Stimulated activated naive CD4-positive, alpha-beta T cell treated with Interleukin-2 at 50 U/mL for 16 hours (primary cell): ENCODE results near the gene AATK.

Experiments
- DNase-seq: peaks from one replicate; lab custom pipeline; 2025; lab: John Stamatoyannopoulos, UW

Gene AATK, protein sequence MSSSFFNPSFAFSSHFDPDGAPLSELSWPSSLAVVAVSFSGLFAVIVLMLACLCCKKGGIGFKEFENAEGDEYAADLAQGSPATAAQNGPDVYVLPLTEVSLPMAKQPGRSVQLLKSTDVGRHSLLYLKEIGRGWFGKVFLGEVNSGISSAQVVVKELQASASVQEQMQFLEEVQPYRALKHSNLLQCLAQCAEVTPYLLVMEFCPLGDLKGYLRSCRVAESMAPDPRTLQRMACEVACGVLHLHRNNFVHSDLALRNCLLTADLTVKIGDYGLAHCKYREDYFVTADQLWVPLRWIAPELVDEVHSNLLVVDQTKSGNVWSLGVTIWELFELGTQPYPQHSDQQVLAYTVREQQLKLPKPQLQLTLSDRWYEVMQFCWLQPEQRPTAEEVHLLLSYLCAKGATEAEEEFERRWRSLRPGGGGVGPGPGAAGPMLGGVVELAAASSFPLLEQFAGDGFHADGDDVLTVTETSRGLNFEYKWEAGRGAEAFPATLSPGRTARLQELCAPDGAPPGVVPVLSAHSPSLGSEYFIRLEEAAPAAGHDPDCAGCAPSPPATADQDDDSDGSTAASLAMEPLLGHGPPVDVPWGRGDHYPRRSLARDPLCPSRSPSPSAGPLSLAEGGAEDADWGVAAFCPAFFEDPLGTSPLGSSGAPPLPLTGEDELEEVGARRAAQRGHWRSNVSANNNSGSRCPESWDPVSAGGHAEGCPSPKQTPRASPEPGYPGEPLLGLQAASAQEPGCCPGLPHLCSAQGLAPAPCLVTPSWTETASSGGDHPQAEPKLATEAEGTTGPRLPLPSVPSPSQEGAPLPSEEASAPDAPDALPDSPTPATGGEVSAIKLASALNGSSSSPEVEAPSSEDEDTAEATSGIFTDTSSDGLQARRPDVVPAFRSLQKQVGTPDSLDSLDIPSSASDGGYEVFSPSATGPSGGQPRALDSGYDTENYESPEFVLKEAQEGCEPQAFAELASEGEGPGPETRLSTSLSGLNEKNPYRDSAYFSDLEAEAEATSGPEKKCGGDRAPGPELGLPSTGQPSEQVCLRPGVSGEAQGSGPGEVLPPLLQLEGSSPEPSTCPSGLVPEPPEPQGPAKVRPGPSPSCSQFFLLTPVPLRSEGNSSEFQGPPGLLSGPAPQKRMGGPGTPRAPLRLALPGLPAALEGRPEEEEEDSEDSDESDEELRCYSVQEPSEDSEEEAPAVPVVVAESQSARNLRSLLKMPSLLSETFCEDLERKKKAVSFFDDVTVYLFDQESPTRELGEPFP (N-terminal part only)

DNA sequence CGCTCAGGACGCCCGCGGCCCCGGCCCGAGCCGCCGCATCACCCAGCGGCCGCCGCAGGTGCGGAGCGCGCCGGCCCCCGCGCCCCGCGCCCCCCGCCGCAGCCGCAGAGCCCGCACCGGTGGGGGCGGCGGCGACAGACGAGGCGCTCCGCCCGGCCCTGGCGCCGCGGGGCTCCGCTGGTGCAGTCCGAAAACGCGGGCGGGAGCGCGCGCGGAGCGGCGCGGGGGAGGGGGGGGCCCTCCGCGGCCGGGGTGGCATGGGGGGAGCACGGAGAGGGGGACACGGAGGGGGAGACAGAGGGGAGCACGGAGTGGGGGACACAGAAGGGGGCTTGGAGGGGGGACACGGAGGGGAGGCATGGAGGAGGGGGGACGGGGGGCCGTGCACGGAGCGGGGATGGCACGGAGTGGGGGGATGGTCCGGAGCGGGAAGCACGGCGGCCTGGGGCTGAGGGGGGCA is at the start of gene AATK:
TSS of gene AATK (minus strand) at position 189 of the 460 bp plus-strand sequence. CDS start 229 bp downstream, outside the sequence.
- no peak for DNase-seq

DNA sequence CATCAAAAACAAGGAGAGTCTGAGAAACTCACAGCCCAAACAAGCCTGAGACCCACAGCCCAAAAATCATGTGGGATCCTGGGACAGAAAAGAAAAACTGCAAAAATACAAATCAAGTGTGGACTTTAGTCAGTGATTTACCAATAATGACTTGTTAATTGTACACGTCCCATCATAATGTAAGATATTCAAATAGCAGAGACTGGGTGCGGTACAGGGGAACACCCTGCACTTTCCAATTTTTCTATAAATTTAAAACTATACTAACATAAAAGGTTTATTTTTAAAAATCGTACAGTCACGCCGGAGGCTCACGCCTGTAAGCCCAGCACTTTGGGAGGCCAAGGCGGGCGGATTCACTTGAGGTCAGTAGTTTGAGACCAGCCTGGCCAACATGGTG is 48.0 kb upstream of the AATK start:
- DNase-seq, result no peak

DNA sequence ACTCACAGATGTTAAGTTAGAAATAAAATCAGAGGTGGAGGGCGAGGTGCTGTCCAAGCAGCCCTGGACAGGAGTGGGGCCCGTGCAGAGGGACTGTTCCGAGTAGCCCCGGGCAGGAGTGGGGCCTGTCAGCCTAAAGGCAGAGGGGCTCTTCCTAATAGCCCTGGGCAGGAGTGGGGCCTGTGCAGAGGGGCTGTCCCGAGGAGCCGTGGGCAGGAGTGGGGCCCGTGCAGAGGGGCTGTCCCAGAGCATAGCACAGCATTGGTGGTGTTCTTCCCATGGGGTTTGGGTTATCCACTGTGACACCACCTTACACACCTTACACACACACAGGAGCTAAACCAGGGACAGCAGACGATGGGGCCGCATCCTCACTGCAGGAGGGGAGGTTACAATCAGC is 46.3 kb upstream of the AATK start:
- no peak for DNase-seq

DNA sequence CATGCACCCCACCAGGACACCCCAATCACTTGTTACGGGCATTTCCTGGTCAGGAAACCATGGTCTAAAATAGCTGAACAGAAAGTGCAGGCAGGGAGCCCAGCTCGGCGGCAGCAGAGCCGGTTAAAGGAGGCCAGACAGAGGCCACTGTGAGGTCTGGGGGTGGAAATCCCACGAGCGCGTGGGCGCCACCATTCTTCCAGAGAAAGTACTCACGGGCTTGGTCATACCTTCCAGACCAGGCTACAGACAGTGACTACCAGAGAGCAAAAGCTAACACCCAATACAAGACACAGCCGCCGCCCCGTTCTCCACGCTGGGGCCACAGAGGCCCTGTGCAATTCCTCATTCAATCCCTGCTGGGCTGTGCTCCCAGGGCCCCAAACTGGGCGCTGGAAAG is 44.8 kb upstream of the AATK start:
- DNase-seq, result no peak

DNA sequence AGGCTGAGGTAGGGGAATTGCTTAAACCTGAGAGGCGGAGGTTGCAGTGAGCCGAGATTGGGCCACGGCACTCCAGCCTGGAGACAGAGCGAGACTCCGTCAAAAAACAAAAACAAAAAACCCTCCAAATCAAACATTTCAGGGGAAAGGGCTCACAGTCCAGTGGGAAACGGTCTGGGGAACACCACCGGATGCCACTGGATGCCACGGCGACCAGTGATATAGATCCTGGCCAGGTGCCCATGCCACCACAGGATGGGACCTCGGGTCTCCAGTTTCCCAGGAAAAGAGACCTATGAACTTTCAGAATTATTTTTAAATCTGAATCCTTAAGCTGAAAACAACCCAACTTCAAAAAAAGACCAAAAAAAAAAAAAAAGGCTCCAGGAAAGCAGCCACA is 44.4 kb upstream of the AATK start:
- DNase-seq, result no peak

DNA sequence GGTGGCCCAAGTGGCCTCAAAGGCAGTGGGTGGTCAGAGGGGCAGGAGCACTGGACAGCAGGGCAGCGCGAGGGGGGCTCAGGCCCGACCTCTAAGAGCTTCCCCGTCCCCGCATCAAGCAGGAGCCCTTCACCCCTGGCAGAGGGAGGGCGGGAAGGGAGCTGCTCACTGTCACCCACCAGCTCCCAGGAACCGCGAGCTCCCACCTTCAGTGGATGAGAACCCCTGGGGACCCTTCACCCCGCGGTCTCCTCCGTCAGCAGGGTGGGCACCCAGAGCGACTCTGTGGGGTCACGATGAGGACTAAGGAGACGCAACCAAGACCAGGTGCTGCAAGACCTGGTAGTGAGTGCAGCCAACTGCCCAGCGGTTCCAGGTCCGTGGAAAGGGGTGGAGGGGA is 43.1 kb upstream of the AATK start:
- DNase-seq, result no peak

DNA sequence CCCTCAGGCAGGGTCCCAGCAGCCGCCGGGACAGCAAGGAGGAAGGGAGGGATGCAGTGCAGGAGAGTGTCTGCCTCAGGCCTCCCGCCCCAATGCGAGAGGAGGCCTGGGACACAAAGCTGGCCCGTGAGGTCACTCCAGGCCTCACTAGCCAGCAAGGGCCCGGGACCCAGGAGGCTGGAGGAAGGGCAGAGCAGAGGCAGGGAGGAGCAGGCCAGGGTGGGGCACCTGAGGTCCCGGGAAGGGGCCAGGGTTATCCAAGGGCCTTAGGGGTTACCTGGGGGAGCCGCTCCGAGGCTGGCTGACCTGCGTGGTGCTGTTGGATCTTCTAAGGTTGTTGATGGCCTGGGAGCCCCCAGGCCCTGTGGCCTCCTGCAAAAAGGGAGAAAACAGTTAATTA is 42.6 kb upstream of the AATK start:
- no peak for DNase-seq

DNA sequence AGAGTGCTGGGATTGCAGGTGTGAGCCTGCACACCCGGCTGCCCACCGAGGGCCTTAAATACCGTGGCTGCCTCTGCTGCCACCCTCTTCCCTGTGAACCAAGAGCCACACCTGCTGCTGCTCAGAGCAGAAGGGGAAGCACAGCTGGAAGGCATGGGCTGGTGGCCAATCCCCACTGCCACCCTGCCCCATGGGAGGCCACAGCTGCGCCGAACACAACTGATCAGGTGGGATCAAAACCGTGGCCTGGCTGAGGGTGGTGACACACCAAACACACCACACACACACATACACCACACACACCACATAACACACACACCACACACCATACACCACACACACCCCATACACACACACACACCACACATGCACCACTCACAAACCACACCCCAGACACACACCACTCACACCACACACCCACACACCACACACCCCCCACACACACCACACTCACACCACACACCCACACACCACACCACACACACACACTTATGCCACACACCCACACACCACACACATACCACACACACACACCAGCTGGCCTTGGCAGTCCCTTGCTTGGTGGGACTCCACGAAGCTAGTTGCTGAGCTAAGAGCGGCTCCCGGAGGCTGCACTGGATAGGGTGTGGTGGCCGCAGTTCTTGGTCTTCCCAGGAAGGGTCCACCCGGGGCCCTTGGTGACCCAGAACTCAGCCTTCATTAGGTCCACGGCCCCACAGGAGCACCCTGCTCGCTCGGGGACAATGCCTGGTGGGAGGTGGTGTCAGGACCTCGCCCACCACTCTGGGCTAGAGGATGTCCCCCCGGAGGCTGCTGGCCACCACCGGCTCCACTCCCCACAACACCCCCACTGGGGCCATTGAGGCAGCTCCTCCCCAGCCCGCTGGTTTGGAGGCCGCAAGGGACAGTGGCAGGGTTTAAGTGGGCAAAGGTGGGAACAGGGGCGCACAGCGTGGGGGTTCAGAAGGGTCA is 41.9 kb upstream of the AATK start:
- no peak for DNase-seq

DNA sequence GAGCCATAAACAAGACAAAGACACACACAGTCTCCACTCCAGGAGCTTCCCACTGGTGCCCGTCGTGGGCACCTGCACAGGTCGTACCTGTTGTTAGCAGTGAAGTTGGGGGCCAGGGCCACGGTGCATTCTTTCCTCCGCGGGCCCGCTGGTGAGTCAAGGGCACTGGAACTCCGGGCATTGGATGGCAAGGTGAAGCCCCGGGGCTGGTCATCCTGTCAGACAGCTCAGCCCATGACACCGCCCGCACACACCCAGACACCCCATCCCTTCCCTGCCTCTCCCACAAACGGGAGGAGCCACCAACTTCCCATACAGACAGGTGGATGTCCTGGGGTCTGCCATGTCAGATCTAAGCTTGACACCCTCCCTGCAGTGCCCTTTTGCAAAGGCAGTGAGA is 40.6 kb upstream of the AATK start:
- DNase-seq, result no peak

DNA sequence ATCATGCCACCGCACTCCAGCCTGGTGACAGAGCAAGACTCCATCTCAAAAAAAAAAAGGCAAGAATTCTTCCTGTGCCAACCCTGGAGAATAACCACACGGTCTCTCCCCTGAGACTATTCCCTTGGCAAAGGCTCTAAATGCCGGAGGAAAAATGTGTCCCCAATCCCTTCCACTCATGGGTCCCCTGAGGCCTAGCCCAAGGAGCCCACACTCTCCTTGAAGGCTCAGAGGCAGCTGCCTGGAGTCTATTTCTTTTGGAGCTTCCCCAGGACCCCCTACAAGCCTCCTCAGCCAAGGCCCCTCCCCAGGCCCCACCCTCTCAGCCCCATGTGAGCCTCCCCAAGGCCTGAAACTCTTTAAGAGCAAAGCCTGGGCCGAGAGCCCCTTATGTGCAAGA is 40.1 kb upstream of the AATK start:
- DNase-seq, result no peak

DNA sequence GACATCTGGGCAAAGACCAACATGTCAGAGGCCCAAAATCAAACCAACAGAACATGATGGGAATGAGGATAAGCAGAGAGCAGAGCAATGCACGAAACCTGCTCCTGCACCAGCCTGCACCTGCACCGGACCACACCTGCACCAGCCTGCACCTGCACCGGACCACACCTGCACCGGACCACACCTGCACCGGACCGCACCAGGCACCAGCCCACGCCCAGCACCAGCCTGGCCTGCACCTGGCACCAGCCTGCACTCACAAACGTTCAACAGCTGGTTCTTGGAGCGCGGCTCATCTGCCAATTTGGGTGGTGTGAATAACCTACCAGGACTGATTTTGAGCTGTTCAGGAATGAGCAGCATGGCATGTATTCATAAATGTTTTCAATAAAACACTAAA is 38.6 kb upstream of the AATK start:
- no peak for DNase-seq

DNA sequence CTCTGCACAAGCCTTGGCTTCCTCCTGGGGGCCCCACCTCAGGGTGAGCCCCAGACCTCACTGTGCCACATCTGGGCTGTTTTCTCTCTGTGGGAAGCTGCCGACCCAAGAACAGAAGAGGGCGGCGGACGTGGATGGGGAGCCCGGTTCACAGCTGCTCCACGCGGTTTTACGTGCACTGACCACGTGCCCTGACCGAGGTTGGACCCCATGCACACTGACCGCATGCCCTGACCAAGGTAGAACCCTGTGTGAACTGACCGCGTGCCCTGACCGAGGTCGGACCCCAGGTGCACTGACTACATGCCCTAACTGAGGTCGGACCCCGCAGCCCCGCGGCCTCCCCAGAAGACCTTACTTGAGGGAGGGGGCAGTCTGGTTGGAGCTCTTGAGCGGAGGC is 37.1 kb upstream of the AATK start:
- no peak for DNase-seq

DNA sequence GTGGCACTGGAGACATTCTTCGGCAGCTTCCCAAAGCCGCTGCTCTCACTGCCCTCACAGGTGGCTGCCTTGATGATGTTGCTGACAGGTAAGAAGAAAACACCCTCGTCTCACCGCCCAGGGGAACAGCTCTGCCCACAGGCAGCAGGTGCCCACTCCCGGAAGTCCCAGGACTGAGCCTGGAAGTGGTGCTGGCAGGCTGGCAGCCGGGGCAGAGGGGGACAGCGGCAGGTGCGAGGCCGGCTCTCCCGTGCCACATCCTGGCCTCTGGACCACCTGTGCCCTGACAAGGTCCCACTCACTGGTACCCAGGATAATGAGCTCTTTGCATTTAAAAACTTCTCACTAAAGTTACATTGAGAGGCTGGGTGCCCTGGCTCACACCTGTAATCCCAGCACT is 36.3 kb upstream of the AATK start:
- DNase-seq, result no peak

DNA sequence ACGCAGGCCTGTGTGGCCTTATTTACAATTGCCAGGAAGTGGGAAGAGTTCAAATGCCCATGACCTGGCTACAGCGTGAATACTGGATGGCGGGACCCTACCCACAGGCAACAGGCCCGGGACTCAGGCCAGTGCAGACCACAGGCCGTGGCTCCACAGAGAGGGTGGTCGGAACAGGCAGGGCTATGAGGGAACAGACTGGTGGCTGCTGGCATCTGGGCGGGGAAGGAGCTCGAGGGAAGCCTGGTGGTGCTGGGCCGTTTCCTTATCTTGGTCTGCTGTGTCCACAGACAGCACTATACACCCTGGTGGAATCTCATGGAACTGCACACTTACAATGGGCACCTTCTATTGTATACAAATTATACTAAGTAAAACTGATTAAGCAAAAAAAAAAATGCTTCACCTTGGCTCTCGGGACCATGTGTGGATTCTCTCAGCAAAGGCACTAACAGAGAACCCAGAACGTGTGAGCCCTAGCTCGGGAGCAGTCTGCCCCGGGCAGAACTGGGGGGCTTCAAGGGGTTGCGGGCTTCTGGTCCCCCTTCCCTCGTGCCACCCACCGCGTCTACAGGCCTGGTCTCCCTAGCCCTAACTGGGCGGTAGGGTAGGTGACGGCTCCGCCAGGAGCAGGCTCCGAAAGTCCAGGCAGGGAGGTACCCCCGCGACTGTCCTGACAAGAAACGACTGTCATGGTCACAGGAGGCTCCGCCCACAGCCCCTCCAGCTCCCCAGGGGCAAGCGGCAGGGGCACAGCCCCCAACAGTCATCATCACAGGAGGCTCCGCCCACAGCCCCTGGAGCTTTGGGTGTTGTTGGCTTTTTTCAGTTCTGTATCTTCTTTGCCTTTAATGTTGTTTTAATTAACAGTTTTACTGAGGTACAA is 34.9 kb upstream of the AATK start:
- DNase-seq, result no peak

DNA sequence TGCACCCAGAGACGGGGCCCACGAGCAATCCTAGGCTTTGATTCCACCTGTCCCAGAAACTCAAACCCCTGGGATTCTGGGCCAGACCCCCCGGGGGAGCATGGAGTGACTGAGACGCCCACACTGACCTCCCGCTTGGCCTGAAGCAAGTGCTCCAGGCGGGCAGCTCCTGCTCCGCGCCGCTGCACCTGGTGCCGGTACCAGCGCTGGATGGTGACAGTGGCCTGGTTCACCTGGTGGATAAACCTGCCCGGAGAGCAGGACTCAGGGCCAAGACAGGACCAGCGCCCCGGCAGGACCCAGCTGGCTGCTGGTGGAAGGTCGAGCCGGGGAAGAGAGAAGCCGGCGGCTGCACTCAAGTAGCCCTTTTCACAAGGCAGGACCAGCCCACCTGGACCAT is 34.2 kb upstream of the AATK start:
- no peak for DNase-seq

DNA sequence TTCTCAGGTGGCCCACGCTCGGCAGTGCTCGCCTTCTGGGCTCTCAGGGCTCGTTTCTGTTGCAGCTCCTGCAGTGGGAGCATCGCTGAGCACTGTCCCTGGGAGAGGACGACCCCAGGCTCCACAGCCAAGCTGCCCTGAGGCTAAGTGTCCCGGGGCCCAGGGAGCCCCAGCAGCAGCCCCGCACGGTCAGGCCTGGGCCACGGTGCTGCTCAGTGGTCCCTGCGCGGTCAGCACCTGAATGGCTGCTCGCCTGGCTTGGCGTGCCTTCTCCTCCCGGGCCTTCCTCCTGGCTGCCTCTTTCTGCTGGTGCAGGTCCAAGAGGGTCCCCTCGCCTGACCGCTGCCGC is 33.4 kb upstream of the AATK start:
- DNase-seq, result no peak

DNA sequence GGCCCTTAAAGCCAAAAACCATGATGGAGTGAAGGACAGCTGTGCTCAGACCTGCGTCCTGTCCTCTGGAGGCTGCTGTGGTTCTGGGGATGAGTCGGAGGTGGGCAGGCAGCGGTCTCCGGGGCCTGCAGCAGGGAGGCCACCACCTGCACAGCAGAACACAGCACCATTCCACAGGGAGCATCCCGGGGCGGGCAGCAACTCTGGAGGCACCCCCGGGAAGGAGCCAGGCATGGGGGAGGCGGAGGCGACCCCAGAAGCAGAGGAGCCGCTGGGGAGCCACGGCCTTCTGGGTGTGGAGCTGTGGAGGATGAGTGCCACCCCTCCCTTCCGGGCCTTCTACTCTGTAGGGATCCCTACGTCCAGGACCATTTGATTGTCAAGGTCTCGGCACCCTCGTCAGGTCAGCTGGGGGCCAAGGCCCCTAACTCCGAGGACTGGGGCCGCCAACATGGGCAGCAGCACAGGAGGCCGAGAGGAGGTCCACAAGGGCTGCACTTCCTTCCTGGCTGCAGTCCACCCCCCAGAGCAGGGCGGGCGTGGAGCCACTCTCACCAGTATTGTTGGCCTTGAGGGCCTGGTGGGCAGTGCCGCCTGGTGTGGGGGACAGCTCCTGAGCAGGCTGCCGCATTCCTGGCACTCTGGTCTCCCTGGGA is 32.9 kb upstream of the AATK start:
- no peak for DNase-seq

DNA sequence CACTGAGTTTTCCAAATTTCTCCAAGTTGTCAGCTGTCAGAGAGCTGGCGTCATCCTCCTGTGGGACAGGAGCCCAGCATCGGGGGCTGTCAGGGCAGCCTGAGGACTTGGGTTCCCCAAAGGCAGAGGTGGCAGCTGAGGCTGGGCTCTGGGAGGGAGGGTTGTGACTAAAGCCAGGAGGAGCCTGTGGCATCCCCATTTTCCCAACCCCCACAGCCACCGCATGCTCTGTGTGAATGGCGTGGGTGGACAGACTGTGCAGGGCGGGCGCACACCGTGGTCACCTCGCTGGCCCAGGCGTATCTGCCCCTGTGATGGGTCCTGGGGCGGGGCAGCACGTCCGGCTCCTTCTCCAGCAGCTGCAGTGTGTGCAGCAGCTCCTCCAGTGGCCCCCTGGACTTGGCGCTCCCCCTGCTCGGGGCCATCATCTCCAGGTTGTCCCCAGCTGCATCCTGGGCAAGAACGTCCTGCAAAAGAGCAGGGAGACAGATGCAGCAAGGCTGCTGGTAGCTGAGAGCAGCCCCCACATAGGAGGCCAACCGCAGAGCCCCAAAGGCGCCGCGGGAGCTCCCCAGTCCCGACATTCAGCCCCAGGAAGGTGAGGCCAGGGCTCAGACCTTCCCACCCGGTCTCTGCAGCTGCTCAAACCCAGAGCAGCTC is 31.9 kb upstream of the AATK start:
- DNase-seq, result no peak

DNA sequence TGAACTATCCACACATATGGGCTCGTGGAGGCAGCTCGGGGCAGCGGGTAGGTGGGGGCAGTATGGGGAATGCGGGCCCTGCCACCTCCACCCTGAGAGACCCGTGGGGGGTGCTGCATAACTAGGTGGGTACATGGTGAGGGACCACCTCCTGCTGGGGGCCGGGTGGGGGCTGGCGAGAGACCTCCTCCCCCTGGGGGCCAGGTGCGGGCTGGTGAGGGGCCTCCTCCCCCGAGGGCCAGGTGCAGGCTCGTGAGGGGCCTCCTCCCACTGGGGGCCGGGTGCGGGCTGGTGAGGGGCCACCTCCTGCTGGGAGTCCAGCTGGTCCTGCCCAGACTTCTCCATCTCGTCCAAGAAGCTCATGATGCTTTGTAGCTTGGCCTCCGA is 31.4 kb upstream of the AATK start:
- no peak for DNase-seq
